ENCODE data around the gene NBPF4.
"Not testable (repeated sequence)": the region's sequence is repeated elsewhere in the genome, so short reads cannot be mapped to it uniquely, and the experiment has no call there.

NBPF4 gene

DNA sequence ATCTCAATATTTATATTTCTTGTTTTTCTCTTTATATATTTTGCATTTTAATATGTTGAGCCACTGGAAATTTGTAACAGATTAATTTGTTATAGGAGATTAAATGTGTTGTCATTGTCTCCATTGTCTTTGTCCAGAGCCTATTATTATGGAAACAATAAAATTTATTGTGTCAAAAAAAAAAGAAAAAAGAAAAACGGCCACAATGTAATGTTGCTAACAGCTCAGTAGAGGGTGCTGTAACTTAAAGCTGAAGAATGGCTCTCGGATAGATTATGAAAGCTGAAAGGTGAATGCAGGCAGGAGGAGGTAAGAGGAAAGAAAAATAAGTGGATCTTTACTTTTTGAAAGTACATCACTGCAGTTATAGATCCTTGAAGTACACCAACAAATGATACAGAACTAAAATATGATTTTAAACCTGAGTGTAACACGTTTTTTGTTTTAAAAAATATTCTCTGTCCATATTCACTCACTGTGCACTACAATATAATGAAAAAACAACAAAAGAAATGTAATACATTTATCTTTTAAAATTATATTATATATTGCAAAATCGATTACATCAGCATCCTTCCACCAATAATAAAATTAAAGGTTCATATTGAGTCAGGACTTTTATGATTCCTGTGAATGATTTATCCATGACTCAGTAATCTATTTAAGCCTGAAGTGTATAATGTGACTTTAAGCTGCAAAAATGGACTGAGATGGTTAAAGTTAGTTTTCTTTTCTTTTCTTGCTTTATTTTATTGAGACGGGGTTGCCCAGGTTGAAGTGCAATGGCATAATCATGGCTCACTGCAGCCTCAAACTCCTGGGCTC is 29.0 kb downstream of the NBPF4 start:
- not testable (repeated sequence) for DNase-seq (ENCODE audit: low read depth, low spot score)

DNA sequence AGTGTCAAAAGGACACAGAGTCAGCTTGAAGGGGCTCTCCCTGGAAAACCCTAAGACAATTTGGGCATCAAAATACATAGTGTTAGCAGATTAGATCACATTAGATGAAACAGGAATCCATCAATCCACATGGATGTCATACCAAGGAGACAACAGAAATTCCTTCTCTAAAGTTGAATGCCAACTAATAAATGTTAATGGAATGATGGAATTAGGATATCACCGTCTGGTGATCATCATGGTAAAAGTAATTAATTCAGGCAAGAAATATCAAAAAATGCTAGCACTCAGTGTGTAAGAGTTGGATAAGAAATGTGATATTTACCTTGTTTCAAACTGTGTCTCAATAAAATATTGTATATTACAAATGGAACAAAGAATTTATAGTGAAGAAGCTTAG is 32.9 kb downstream of the NBPF4 start:
- no peak for DNase-seq (ENCODE audit: low read depth, low spot score)

DNA sequence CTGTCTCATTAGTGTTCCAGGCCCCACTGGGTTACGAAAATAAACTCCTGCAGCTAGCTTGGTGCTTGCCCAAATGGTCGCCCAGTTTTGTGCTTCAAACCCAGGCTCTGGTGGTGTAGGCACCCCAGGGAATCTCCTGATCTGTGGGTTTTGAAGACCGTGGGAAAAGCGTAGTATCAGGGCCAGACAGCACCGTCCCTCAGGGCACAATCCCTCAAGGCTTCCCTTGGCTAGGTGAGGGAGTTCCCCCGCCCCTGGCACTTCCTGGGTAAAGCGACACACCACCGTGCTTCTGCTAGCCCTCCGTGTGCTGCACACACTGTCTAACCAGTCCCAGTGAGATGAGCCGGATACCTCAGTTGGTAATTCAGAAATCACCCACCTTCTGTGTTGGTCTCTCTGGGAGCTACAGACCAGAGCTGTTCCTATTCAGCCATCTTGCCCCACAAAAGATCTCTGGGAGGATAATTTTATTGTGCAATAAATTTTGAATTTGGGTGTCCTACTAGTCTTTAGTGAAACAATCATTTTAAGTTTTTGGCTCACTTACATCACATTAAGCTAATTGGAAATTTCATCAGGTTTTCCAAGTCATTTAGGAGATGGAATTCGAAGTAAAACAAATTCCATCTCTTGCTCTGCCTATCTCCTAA is 34.3 kb downstream of the NBPF4 start:
- DNase-seq (ENCODE audit: low read depth, low spot score), result no peak

DNA sequence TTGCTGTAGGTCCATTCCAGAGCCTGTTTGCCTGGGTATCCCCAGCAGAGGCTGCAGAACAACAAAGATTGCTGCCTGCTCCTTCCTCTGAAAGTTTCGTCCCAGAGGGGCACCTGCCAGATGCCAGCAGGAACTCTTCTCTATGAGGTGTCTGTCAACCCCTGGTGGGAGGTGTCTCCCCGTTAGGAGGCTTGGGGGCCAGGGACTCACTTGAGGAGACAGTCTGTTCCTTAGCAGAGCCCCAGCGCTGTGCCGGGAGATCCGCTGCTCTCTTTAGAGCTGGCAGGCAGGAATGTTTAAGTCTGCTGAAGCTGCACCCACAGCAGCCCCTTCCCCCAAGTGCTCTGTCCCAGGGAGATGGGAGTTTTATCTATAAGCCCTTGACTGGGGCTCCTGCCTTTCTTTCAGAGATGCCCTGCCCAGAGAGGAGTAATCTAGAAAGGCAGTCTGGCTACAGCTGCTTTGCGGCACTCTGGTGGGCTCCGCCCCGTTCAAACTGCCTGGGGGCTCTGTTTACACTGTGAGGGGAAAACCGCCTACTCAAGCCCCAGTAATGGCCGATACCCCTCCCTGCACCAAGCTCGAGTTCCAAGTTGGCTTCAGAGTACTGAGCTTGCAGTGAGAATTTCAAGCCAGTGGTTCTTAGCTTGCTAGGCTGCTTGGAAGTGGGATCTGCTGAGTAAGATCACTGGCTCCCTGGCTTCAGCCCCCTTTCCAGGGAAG is 35.0 kb downstream of the NBPF4 start:
- no peak for DNase-seq (ENCODE audit: low read depth, low spot score)

DNA sequence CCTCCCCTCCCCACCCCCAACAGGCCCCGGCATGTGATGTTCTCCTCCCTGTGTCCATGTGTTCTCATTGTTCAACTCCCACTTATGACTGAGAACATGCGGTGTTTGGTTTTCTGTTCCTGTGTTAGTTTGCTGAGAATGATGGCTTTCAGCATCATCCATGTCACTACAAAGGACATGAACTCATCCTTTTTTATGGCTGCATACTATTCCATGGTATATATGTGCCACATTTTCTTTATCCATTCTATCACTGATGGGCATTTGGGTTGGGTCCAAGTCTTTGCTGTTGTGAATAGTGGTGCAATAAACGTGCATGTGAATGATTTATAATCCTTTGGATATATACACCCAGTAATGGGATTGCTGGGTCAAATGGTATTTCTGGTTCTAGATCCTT is 40.3 kb downstream of the NBPF4 start:
- DNase-seq (ENCODE audit: low read depth, low spot score), result not testable (repeated sequence)

DNA sequence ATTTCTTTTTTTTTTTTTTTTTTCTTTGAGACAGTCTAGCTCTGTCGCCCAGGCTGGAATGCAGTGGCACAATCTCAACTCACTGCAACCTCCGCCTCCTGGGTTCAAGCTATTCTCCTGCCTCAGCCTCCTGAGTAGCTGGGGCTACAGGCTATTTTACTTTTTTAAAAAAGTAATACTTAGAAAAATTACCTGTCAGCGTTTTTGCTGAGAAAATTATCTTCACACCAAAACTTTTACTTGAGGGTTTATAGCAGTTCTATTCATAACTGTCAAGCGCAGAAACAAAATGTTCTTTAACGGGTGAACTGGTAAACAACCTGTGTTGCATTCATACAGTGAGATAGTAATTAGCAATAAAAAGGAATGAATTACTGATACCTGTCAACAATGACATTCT is 42.2 kb downstream of the NBPF4 start:
- no peak for DNase-seq (ENCODE audit: low read depth, low spot score)

DNA sequence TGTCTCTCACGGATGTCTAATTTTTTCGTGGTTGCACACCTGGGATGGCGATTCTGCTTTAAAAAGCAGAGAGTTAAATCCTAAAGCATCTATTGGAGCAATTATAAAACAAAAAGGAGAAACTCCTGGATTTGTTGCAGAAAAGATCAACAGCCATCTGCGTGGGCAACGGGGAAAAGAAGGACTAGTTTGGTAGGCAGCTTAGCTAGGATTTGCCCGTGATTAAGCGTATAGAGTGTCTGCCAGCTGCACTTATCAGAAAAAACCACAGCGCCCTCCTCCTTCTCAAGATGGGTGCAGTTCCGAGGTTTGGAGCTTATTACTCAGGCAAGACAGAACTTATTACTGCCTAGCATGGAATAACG is 43.2 kb downstream of the NBPF4 start:
- DNase-seq (ENCODE audit: low read depth, low spot score), result peak; percentile 13

DNA sequence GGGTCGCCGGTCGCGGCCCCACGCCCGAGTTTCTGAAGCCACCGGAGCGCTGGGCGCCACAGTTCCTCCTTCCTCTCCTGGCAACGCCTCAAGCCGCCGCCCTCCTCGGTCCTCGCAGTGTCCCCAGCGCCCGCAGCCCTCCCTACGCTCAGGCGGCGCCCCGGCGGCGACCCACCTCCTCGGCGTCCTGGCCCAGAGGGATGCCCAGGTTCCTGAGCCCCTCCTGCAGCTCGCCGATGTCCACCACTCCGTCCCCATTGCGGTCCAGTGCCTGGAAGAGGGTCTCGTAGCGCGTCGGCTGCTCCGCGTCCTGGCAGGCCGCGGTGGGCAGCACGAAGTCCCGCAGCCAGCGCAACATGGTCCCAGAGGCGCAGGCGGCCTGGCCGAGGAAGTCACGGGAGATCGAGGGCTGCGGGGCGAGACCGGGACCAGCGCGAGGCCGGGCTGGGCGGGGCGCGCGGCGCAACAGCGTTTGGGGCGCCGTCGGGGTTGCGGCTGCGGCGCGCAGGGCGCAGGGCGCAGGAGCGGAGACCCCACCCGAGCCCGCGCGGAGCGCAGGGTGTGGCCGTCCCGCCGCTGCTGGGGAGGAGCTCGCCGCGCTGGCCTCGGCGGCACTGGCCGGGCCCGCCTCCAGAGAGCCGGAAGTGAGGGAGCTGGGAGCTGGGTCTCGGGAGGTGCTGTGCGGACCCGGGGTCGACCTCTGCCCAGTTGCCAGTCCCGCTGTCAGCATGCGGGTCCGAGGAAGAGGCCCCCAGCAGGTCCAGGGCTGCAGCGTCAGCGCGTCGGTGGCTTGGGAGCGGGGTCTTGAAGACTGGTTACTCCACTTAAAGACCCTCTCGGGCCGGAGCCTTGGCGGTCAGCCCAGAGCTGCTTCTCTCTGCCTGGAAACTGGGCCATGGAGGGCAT is 43.8 kb downstream of the NBPF4 start, which contains the start of gene SLC25A24:
Gene SLC25A24 (minus strand): TSS at position 563 of the 906 bp plus-strand sequence. CDS start 205 bp downstream, at position 358.
- DNase-seq (ENCODE audit: low read depth, low spot score), result peak; percentile 11

DNA sequence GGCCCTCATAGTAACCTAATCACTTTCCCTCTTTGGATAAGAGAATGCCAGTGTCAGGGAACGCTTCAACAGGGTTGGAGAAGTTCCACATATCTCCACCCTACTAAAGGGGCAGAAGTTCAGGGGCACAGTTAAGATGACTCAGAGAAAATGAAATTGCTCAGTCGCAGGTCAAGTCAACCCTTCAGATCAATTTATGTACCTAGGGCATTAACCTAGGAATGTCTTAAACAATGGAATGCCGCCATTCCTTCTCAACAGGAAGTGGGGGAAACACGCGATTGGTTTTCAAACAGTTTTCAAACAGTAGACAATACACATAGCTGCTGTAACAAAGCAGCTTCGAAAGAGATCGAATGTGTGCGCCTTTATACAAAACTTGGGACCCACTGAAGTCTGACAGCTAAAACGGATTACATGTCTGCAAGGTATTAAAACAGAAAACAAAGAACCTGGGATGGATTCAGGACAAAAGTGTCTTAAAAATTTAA is 44.6 kb downstream of the NBPF4 start:
- no peak for DNase-seq (ENCODE audit: low read depth, low spot score)

DNA sequence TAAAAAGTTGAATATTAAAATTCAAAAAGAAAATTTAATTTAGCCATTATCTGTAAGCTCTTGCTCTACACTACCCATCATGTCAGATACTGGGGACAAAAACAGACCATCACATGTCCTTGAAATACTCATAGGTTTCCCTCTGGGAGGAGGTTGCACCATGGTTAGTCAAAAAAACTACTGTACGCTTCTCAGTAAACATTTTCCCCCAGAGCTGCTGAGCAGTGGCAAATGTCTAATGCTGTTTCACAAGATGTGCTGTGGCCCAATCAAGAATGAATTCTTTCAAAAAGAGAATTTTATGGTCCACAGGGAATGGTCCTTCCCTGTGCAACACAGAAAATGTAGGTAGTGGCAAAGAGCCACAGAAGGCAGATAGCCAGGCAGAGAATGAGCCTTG is 49.8 kb downstream of the NBPF4 start:
- no peak for DNase-seq (ENCODE audit: low read depth, low spot score)

DNA sequence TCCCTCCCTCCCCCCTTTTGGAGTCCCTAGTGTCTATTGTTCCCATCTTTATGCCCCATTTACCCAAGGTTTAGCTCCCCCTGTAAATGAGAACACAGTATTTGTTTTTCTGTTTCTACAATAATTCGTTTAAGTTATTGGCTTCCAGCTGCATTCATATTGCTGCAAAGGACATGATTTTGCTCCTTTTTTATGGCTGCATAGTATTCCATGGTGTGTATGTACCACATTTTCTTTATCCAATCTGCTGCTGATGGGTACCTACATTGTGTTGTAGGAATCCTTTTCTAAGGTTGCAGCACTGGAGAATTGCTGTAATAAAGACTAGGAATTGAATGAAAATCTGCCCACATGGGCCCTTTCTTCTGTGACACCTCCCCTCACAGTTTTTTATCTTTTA is 50.5 kb downstream of the NBPF4 start:
- no peak for DNase-seq (ENCODE audit: low read depth, low spot score)

DNA sequence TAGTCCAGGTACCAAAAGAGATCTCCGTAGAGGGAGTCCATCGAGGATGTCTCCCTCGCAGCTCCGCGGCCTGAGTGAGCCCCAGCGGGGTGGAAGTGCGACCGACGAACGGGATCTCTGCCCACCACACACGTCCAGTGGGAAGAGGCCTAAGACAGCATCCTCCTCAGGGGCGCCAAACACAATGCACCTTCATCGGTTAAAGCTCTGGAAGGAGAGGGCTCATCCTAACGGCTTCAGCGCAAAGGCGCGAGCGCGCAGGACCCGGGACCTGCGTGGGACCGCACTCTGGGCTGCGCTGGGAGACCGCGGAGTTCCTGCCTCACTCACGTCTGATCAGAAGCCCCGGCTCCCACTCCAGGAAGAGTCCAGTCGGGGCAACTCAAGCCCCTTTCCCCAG is 51.3 kb downstream of the NBPF4 start:
- no peak for DNase-seq (ENCODE audit: low read depth, low spot score)

DNA sequence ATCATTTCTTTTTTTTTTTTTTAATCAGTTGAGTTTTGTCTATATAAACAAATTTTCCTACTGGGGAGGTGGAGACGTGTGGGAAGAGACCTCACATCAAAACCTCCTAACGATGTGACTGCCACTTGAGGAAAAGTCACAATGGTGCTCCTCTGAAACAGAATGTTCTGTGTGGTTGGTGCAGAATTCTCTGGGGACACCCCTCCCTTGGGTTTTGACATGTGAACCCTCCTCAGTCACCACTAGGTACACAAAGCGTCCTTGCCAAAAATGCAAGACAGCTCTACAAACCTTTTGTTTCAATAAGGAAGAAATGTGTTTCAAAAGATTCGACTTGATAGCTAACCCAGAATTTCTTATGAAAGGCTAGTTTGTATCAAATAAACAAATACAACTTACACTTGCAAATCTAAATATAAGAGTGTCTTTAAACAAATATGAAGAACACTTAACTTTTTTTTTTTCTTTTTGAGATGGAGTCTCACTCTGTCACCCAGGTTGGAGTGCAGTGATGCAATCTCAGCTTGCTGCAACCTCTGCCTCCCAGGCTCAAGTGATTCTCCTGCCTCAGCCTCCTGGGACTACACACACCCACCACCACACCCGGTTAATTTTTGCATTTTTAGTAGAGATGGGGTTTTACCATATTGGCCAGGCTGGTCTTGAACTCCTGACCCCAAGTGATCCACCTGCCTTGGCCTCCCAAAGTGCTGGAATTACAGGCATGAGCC is 53.0 kb downstream of the NBPF4 start:
- no peak for DNase-seq (ENCODE audit: low read depth, low spot score)

DNA sequence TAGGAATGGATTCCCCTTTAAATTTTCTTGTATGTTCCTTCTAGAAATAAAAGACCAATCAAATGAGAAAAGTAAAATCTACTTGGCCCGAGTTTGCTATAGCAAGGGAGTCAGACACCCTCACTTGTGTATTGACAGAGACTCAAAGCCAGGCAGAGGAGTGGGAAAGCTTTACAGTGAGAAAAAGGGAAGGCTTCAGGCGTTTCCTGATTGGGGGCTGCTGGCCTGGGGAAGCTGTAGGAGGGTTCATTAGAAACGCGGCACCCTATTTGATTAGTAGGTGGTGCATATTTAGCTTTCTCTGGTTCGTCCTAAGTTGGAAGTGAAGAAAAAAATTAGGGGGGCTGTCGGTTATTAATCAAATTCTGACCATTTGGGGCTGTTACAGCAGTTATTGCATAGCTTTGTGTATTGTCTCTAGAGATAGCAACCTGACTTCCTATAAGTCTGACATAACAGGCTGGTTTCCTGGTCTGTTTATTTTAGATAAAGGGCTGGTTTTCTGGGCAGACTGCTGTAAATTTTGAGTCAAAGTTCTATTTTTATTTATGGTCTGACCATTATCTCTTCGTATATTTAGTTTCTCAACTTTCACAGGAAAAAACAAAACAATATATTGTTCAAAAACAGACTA is 53.8 kb downstream of the NBPF4 start:
- DNase-seq (ENCODE audit: low read depth, low spot score), result no peak

DNA sequence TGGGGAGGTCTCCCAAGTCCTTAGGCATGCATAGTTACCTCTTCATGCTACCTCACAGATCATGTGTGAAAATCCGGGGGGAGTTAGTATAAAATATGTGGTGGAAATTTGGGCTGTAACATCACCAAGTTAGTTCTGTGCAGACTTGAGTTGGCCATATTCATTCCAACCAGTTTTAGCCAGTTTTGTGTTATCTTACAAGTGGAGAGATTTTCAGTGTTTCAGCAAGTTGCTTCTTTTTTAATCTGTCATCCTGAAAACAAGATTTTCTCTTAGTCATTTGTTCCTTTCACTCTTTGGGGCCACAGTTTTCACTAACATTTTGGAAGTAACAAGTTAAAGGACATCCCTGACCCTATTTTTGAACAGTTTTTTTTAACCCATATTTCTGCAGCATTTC is 55.1 kb downstream of the NBPF4 start:
- DNase-seq (ENCODE audit: low read depth, low spot score), result no peak

DNA sequence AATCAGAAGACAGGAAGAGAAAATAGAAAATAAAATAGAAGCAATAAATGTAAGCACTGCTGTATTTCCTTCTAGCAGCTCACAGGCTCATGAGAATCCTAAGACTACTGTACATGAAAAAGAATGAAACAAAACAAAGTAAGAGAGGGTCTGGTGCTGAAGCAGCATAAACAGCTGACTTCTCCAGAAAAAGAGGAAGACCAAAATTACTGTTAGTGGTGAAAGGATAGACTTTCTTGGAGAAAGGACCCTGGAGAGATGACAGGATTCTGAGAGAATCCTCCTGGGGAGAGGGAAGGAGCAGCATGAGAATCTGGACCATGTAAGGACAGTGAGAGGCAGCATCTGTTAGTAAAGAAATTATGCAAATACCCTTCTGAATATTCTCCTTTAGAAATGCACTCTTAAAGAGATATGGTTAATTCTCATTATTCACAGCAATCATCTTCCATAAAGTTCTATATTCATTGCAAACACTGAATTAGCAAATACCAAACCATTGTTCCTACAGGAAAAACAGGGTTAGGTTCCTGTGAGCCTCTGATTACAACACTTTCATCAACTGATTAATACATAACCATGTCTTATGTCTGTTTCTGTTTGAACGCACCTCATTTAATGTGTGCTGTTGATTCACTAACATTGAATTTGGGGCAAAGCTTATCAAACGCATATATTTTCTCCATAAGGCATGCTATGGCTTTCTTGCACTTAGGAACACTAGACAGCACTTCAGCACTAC is 60.7 kb downstream of the NBPF4 start:
- DNase-seq (ENCODE audit: low read depth, low spot score), result no peak

DNA sequence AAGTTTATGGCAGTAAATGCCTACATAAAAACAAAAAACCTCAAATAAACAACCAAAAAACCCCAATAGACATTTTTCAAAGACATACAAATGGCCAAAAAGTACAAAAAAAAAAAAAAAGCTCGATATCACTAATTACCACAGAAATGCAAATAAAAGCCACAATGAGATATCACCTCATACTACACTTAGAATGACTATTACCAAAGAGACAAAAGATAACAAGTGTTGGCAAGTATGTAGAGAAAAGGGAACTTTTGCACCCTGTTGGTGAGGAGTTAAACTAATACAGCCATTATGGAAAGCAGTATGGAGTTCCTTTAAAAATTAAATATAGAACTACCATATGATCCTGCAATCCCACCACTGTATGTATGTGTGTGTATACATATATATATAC is 64.9 kb downstream of the NBPF4 start:
- DNase-seq (ENCODE audit: low read depth, low spot score), result no peak
